ENCODE data around the gene PARP11.

Gene PARP11

GRCh38 chr12:3761116-3761735 is 112.0 kb downstream of the PARP11 start:
- Histone ChIP-seq H3K9me3 (ENCODE audit: insufficient read depth, low read length) (no peaks in the 10 kb centered on the region), H3K4me3 (ENCODE audit: low read length) (no peak overlapping the region), H3K4me2 (ENCODE audit: low read length) (no peak overlapping the region), H2AFZ (ENCODE audit: low read depth, low read length) (no peak overlapping the region), H3K9ac (ENCODE audit: low read length) (no peak overlapping the region), H3K79me2 (ENCODE audit: low read length) (no peaks in the 10 kb centered on the region), H4K20me1 (ENCODE audit: insufficient read depth, low read length) (no peaks in the 10 kb centered on the region), H3K27me3 (ENCODE audit: low read depth, low read length) (no peaks in the 10 kb centered on the region), H3K4me1 (ENCODE audit: low read length) (no peaks in the 10 kb centered on the region), H3K27ac (ENCODE audit: low read length) (no peak overlapping the region), H3K36me3 (replicated peaks; ENCODE audit: low read depth, low read length) (no peaks in the 10 kb centered on the region)
- no peak for TF ChIP-seq EZH2phosphoT487 (IDR thresholded peaks at IDR 0.05; ENCODE audit: low read depth)
- TF ChIP-seq, protein P1, sequence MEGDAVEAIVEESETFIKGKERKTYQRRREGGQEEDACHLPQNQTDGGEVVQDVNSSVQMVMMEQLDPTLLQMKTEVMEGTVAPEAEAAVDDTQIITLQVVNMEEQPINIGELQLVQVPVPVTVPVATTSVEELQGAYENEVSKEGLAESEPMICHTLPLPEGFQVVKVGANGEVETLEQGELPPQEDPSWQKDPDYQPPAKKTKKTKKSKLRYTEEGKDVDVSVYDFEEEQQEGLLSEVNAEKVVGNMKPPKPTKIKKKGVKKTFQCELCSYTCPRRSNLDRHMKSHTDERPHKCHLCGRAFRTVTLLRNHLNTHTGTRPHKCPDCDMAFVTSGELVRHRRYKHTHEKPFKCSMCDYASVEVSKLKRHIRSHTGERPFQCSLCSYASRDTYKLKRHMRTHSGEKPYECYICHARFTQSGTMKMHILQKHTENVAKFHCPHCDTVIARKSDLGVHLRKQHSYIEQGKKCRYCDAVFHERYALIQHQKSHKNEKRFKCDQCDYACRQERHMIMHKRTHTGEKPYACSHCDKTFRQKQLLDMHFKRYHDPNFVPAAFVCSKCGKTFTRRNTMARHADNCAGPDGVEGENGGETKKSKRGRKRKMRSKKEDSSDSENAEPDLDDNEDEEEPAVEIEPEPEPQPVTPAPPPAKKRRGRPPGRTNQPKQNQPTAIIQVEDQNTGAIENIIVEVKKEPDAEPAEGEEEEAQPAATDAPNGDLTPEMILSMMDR (IDR thresholded peaks at IDR 0.05; ENCODE audit: low read depth, low read length) = no peak

DNA sequence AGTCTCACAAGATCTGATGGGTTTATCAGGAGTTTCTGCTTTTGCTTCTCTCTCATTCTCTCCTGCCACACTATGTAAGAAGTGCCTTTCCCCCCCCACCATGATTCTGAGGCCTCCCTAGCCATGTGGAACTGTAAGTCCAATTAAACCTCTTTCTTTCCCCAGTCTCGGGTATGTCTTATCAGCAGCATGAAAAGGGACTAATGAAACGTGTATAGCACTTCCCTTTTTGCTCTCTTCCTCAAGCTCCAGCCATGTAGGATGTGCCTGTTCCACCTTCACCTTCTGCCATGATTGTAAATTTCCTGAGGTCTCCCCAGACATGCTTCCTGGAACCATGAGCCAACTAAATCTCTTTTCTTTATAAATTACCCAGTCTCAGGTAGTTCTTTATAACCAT is 113.3 kb downstream of the PARP11 start:
- no peak for TF ChIP-seq EZH2phosphoT487 (IDR thresholded peaks at IDR 0.05; ENCODE audit: low read depth)
- TF ChIP-seq, protein P1 (IDR thresholded peaks at IDR 0.05; ENCODE audit: low read depth, low read length) = no peak
- H4K20me1 ChIP-seq (ENCODE audit: insufficient read depth, low read length) = no peaks in the 10 kb centered on the region
- no peak overlapping the region for H3K4me3 ChIP-seq (ENCODE audit: low read length)
- H3K27me3 ChIP-seq (ENCODE audit: low read depth, low read length) = no peaks in the 10 kb centered on the region
- no peak overlapping the region for H3K4me2 ChIP-seq (ENCODE audit: low read length)
- no peaks in the 10 kb centered on the region for H3K36me3 ChIP-seq (replicated peaks; ENCODE audit: low read depth, low read length)
- H3K9me3 ChIP-seq (ENCODE audit: insufficient read depth, low read length) = no peaks in the 10 kb centered on the region
- no peak overlapping the region for H2AFZ ChIP-seq (ENCODE audit: low read depth, low read length)
- H3K4me1 ChIP-seq (ENCODE audit: low read length) = no peaks in the 10 kb centered on the region
- no peak overlapping the region for H3K27ac ChIP-seq (ENCODE audit: low read length)
- H3K79me2 ChIP-seq (ENCODE audit: low read length) = no peaks in the 10 kb centered on the region
- no peak overlapping the region for H3K9ac ChIP-seq (ENCODE audit: low read length)
